Umbilical cord (tissue), 2 donors: ENCODE measurements around the gene RTRAF. TPM values are rescaled to one million over a fixed set of nuclear protein-coding genes. Genes with fewer than 3 reads are reported as not detected.
A peak's percentile ranks its signal among the peaks of the same experiment; 100 is the strongest.

Experiments used
- DNase-seq: peaks from one replicate; pipeline ENCODE4 v3.0.0-alpha.2; 2015; ENCODE audit warnings: low spot score
- total RNA-seq: library from RNA; depleted of rRNA; stranded (reverse); fragments of >200 nt; gene quantifications from one replicate; pipeline ENCODE4 v1.2.3, GENCODE V29; 2014; ENCODE audit warnings: low replicate concordance; ENCODE audit not compliant: insufficient read depth

RTRAF gene
- 40.2 TPM for total RNA-seq

DNA sequence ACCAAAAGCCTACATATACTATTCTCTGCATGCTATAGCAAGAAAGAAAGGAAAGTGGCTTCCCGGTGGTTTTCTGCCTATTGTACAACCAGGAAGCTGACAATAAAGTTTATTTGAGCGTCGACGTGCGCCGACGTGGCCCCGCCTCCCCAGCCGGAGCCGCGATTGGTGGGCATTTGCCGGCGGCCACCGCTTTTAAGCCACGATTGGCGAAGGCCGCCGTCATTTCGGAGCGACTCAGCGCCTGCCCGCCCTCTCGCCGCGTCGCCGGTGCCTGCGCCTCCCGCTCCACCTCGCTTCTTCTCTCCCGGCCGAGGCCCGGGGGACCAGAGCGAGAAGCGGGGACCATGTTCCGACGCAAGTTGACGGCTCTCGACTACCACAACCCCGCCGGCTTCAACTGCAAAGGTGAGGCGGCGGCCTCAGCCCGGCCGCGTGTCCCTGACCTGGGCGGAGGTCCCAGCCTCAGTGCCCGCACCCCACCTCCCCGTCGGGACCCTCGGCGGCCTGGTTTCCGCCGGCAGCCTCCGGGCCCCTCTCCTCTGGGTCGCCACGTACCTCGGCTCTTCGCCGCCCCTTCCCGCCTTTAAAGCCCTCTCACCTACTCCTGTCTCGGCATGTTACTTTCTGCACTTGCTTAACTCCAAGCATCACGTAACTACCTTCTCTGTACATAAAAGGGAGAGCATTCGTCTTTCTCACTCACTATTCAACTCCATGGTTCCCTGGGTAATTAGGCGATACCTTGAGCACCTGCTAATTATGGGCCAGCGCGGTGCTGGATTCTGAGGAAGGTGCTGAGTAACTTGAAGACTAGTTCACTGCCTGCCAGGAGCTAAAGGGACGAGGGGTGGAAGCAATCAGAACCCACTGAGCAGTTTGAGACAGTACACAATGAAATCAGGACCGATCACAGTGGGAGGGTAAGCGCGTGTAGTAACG is at the start of gene RTRAF:
Gene RTRAF, plus strand, starts transcription at position 254 of the 942 bp plus-strand sequence. Its CDS starts 94 bp downstream, at position 348.
- peak; percentile 93 for DNase-seq

DNA sequence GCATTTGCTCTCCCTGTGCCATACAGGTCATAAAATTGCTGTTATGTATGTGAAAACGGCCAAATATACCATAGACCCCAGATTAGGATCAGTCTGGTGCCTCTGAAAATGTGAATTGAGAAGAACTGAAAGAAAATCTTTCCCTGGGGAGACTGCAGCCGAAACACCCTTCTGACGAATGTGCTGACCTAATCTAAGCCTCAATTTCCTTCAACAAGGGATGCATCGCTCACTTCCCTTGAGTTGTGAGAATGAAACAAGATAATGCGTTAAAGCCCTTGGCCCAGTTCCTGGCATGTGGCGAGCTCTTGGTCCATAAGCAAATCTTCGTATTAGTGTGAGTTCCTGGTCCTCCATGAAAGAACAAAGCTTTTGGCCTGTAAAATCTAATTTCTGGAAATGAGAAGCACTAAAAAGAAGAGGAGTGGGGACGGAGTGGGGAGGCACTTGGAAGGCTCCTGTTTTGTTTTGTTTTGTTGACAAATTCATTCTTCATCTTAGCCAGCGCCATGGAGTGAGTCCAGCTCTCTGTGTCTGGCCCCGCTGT is 49.5 kb upstream of the RTRAF start:
- DNase-seq = peak; percentile 52

DNA sequence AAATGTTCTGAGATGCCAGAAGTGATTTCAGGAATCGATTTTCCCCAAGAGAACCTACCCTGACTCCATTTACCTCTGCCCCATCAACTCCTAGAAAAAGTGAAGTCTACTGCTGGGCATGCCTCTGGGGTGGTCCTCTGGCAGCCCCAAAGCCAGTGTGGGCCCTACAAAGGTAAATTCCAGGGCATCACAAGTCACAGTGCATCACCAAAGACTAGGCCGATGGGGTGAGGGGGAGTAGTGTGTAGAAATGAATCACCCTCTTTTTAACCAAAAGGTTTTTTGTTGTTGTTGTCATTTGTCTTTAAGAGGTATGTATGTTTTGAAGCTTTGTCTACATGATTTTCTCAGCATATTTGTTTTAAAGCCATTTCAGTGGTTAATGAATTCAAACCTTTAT is 46.4 kb upstream of the RTRAF start:
- no peak for DNase-seq

DNA sequence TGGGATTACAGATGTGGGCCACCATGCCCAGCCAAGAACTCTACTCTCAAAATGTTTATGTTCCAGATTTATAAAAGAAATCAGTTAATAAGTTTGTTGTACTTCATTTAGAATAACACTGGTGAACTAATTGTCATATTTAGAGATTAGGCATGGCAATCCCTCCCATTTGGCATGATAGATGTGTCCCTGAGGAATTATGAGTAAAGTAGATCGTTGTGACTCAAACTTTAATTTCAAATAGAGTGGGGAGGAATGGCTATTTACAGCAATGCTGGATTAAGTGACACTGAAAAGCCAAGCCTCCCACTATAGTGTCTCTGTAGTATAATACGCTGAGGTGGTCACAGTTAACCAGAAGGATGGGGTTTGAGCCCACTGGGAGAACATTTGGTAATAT is 39.3 kb upstream of the RTRAF start:
- no peak for DNase-seq

DNA sequence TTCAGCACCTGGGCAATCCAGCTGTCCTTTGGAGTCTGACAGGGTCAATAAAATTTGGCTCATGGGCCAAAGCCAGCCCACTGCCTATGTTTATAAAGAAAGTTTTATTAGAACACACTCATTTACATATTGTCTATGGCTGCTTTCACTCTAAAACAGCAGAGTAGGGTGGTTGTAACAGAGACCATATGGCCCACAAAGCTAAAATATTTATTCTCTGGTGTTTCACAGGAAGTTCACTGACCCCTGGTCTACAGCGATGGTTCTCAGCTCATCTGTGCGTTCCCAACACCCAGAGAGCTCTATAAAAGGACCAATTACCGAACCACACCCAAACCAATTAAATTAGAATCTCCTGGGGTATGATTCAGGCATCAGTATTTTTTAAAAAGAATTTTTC is 37.7 kb upstream of the RTRAF start:
- no peak for DNase-seq

DNA sequence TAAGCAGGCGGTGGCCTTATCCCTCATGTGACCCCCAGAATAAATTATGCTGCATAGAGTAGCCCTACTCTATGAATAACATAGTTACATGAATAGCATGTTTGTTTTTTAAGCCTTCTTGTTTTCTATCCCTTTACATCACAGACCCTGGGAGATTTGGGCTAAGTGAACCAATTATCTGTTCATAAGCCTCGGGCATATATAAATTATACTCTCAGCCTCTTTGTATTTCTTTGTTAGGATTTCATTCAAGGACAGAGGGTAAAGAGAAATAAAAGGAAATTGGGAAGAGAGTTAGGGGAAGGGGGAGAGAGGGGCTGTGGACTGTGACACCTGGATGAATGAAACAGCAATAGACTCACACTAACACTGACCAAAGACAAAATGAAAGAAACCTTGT is 35.3 kb upstream of the RTRAF start:
- no peak for DNase-seq

DNA sequence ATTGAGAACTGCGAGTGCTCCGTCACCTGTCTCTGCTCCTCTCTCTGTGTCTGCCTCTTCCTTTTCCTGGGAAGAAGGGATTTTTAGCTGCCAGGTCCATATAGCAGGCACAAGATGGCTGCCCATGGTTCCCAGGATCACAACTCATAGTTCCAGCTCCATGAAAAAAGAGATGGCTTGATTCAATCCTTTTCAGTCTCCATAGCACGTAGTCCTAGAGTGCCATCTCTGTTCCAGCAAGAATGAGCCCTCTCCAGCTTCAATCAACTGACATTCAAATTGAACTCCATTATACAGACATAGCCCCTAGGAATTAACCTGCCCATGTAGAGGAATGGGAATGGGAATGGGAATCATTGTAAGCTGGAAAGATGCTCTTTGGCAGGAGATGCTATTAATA is 34.7 kb upstream of the RTRAF start:
- DNase-seq = no peak

DNA sequence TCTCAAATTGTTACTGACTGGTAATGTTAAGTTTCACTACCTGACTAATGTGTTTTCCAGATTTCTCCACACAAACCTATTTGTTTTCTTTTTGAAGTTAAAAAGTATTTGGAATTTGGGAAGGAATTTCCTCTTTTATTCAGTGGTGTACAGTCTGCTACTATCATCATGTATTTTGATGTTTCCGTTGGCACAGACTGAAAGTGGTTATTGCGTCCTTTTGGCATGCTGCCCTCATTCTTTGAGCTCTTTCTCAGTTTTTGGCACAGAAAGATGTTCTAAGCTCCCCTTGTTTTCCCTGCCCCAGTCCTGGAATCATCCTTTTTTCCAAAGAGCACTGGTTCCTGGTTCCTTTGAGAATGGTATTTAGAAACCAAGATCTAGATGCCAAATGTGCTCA is 31.4 kb upstream of the RTRAF start:
- no peak for DNase-seq

DNA sequence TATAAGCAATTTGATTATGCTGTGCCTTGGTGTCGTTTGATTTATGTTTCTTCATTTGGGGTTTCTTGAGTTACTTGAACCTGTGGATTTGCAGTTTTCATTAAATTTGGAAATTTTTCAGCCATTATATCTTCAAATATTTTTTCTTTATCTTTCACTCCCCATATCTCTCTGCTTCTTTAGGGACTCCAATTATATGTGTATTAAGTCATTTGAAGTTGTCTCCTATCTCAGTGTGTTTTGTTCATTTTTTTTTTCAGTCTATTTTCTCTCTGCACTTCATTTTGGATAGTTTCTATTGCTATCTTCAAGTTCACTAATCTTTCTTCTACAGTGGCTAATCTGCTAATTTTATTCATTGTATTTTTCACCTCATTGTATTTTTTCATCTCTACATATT is 29.4 kb upstream of the RTRAF start:
- no peak for DNase-seq

DNA sequence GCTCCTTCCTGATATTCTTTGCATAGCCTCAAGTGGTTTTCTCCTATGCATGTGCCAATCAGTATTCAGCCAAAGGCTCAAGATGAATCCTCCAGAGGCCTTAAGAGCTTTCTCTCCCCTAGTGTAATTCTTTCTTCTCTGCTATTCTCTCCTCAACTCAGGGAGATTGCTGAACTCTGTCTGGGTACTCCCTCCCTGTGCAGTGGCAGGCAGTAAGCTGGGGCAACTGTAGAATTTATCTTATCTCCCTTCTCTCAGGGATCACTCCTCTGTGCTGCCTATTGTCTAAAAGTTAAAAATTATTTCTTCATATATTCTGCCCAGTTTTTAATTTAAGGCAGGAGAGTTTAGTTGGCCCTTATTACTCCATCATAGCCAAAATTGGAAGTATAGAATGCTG is 28.5 kb upstream of the RTRAF start:
- no peak for DNase-seq

DNA sequence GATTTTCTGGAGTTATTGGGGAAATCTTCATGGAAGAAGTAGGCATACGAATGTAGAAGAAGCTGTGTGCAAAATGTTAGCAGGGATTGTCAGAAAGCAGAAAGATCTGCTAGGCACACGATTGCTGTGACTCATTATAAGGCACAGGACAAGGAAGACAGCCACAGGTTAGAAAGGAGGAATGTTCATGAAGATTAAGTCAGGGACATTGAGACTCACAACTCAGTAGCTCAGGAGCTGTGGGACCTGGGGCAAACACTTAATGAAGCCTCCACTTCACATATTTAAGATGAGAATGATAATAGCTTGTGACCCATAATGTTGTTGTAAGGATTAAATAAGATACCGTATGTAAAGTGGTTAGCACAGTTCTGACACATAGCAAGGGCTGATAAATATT is 26.6 kb upstream of the RTRAF start:
- DNase-seq = peak; percentile 19

DNA sequence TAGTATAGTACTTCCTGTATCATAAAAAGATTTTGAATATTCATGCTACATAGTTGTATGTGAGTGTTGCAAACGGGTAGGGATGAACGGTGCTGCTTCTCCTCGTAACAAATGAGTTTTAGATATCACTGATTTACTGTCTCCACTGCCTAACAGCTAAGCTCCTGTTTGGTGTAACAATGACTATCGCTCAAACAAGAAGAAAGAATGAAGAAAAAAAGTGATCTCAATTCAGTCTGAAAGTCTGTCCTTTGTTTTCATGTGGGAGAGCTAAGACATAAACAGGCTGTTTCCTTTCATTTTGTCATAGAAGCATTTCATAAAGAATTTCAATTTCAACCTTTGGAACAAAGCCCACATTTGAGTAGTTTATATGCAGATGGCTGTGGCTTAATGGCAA is 26.1 kb upstream of the RTRAF start:
- peak; percentile 44 for DNase-seq

DNA sequence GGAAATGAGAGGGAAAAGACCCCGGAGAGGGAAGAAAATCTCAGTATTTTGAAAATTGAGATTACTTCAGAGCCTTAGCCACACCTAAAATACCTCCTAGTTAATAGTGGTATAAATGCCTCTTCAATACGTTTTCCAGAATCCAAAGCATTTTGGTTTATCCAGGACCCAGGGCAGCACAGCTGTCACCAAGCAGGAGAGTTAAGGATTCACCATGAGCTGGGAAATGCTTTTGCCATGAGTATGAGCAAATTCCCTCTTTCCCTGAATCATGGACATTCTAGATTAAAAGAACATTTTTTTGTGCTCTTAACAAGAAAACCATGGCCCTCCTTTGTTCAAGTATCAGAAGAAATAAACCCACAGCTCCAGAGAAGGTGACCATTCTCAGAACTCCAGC is 21.8 kb upstream of the RTRAF start:
- DNase-seq = no peak

DNA sequence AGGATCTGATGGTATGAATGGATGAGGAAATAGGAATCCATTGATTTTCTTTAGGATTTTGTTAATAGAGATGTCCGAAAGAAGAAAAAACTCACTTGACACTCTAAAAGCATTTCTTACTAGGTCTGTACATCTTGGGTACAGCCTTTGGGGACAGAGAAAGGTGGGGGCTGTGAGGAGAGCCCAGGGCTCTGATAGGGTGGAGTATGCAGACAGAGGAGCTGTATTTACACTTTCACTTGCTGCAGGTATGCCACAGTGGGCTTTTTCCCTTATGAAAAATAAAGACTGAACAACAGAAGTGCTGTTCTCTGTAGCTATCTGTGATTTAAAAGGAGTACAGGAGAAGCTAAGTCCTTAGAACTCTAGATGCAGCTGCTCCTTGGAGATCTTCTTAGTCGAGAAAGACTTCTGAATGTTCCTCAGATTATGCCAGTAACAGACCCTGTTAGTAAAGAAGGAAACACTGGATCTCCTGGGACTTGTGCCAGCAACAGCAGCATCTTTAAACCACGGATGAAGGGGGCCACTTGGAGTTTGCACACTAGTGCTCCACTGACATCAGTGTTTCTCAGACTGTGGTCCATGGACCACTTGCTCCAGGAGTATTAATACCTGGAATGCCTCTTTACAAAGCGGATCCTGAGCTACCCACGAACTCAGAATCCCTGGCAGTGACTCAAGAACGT is 19.4 kb upstream of the RTRAF start:
- peak; percentile 9 for DNase-seq

DNA sequence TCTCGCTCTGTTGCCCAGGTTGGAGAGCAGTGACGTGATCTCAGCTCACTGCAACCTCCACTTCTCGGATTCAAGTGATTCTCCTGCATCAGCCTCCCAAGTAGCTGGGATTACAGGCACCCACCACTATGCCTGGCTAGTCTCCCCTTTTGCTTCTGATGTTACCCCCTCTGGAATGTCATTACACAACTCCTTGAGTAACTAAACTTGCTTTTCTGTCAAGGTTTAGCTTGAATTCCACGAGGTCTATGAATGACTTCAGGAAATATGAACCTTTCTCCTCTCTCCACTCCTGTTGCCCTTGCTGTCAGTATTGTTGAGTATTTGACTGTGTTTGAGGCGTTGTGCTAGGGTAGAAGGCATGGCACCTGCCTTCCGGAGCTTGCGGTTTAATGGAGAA is 16.8 kb upstream of the RTRAF start:
- no peak for DNase-seq

DNA sequence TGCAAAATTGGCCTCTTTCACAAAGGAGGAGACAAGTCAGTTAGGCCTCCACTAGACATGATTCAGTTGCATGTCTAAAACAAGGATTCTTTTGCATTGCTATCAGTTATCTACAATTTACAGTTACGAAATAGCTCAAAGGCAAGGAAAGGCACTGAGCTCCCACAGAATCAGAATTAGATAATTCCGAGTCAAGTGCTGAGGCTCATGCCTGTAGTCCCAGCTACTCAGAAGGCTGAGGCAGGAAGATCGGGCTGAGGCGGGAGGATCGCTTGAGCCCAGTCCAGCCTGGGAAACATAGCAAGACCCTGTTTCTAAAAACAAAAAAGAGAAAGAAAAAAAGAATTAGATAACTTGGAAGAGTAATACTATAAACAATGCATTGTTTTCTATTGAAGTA is 12.3 kb upstream of the RTRAF start:
- peak; percentile 44 for DNase-seq

DNA sequence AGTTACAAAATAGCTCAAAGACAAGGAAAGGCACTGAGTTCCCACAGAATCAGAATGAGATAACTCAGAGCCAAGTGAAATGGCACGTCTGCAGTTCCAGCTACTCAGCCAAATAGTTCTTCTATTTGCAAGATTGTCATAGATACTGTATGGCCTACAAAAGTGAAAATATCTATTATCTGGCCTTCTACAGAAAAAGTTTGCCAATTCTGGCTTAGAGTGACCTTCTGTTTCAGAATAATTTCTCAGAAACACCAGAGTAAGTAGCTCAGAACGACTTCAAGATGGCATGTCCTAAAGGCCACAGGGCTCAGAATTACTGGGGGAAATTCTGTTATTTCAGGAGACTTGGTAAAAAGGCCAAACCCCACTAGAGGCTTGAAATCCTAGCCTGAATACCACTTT is 10.7 kb upstream of the RTRAF start:
- peak; percentile 41 for DNase-seq

DNA sequence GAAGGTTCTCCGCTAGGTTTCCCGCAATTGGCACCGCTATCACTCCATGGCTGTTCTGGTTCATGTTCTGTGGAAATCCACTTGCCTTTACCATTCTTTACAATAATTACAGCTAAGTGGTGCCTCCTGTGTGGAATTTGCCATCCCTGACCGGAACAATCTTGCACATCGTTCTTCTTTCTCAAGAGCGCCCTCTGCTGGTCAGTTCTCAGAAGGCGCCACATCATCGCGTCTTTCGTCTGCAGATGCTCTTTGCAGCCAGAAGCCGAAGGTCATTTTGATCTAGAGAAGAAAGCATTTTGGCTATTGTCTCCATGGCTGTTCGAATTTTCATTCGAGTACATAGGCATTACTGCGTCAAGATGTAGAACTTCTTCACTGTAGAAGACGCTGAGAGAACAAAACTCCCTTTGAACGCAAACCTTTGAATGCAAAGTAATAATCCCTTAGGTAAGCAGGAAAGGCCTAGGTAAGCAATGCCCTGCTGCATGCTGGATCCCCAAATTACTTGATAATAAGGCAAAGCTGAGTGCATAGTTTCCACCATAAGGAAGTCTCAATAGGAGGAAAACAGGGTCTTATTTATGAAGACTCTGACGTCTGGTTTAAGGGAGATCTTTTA is 10.1 kb upstream of the RTRAF start:
- peak; percentile 87 for DNase-seq

DNA sequence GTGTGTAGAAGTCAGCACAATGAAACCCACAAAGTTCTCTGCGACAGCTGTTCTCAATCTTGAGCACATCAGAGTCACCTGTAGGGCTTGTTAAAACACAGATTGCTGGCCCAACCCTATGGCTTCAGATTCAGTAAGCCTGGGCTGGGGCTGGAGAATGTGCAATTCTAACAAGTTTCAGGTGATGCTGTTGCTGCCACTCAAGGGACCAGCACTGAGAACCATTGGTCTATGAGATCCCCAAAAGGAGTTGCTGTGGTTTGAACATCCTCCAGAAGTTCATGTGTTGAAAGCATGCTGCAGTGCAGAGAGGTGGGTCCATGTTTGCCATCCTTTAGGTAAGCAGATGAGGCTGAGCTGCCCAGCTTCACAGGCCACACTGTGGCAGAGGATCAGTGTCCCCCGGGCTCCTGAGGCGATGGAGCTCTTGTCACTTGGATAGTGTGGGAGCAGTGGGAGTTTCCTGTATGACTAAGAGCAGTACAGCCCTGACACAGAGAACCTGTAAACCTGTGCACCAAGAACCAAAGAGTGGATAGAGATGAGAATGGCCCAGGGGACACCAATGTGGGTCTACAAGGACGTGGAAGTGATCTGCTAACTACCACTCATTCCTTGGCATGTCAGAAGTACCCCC is 8.0 kb upstream of the RTRAF start:
- no peak for DNase-seq

DNA sequence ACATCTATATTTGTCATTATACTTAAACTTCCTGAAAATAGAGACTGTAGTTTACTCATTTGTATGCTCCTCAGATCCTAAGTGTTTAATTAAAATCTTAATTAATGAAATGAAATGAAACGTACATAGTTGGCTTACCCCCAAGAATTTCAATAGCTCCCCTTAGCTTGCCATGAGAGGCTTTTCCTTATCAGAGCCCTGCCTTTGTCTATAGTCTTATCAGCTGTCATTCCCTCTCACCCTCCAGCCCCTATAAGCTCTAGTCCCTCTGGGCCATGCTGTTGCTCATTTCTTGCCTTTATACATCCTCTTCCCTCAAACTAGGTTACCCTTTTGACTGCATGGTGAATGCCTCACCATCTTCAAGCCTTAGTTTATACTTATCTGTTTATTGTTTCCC is 1.1 kb upstream of the RTRAF start:
- no peak for DNase-seq

DNA sequence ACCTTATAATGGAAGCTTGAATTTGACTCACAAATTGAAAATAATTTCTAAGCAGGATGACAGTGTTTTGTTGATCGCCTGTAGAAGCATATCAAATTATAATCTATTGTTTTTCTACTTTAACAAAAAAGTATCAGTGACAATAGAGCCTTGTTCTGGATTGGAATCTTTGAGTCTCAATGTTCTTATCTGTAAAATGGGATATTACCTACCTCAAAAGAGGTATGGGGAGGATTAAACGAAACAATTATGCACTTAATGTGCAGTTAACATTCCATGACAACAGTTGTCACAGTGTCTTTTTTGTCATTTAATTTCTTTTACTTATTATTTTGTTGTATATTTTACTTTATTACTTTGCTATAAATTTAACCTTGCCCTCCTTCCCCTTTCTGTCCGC is 1.1 kb downstream of the RTRAF start:
- DNase-seq = no peak
